Suprapubic skin (tissue), 4 donors: ENCODE results near the gene TMEM178A. TPM values are rescaled to one million over a fixed set of nuclear protein-coding genes. Genes with fewer than 3 reads are reported as not detected.

Experiments
- DNase-seq, 2 donors: peaks; one replicate each; pipeline ENCODE4 v3.0.0-alpha.2; 2019; ENCODE audit warnings: low spot score in 2 of 2
- H3K27ac ChIP-seq: fragments of 200-600 bp; sonication (generic); one replicate; pipeline ENCODE4 v1.5.1; 2019
- H3K27me3 ChIP-seq: fragments of 200-600 bp; sonication (generic); one replicate; pipeline ENCODE4 v1.5.1; 2019
- H3K36me3 ChIP-seq: fragments of 200-600 bp; sonication (generic); one replicate; pipeline ENCODE4 v1.5.1; 2019
- H3K4me1 ChIP-seq: fragments of 200-600 bp; sonication (generic); one replicate; pipeline ENCODE4 v1.5.1; 2019
- H3K4me3 ChIP-seq: fragments of 200-600 bp; sonication (generic); one replicate; pipeline ENCODE4 v1.5.1; 2019; ENCODE audit warnings: mild to moderate bottlenecking
- H3K9me3 ChIP-seq: fragments of 200-600 bp; sonication (generic); one replicate; pipeline ENCODE4 v1.5.1; 2019
- EP300 ChIP-seq: sonication (generic); formaldehyde crosslinking; IDR thresholded peaks from one replicate; pipeline ENCODE4 v1.6.1; 2017; ENCODE audit warnings: antibody characterized with exemption
- POLR2A ChIP-seq, 2 donors: fragments of 450-650 bp; IDR thresholded peaks; one replicate each; pipeline ENCODE4 v1.6.1; 2017; ENCODE audit warnings: antibody characterized with exemption in 2 of 2, mild to moderate bottlenecking in 2 of 2, moderate library complexity in 2 of 2
- POLR2AphosphoS5 ChIP-seq, 3 donors: sonication (generic); formaldehyde crosslinking; IDR thresholded peaks; one replicate each; pipeline ENCODE4 v1.6.1; 2017; ENCODE audit warnings: antibody characterized with exemption in 3 of 3
- WGBS: methylation state at CpG from one replicate; pipeline ENCODE4 v1.1.5; 2018; 5-methylcytosine and 5-hydroxymethylcytosine counted together
- total RNA-seq, 4 donors: library from RNA; depleted of rRNA; stranded (reverse); fragments of >200 nt; gene quantifications; one replicate each; pipeline ENCODE4 v1.1.0, GENCODE V29; 2016
- TF ChIP-seq, protein P1 (sequence below), 2 donors: fragments of 200-600 bp in 1 of 2; fragments of 450-650 bp in 1 of 2; sonication (generic) in 1 of 2; IDR thresholded peaks; one replicate each; pipeline ENCODE4 v1.5.1; 2016 to 2019; ENCODE audit warnings: antibody characterized with exemption in 2 of 2, mild to moderate bottlenecking in 1 of 2, moderate library complexity in 1 of 2

The TMEM178A gene
- total RNA-seq, 4 donors from 2014 or later: 0.68 to 7.4 (median 2.3) TPM

GRCh38 chr2:39684464-39684863, 18.7 kb downstream of the TMEM178A start:
- DNase-seq: no peak
- no peaks in the 10 kb centered on the region for H3K9me3 ChIP-seq
- H3K27me3 ChIP-seq: peaks cover 13% of the 10 kb centered on the region
- H3K4me3 ChIP-seq: no peak overlapping the region
- no peaks in the 10 kb centered on the region for H3K4me1 ChIP-seq
- TF ChIP-seq, protein P1, sequence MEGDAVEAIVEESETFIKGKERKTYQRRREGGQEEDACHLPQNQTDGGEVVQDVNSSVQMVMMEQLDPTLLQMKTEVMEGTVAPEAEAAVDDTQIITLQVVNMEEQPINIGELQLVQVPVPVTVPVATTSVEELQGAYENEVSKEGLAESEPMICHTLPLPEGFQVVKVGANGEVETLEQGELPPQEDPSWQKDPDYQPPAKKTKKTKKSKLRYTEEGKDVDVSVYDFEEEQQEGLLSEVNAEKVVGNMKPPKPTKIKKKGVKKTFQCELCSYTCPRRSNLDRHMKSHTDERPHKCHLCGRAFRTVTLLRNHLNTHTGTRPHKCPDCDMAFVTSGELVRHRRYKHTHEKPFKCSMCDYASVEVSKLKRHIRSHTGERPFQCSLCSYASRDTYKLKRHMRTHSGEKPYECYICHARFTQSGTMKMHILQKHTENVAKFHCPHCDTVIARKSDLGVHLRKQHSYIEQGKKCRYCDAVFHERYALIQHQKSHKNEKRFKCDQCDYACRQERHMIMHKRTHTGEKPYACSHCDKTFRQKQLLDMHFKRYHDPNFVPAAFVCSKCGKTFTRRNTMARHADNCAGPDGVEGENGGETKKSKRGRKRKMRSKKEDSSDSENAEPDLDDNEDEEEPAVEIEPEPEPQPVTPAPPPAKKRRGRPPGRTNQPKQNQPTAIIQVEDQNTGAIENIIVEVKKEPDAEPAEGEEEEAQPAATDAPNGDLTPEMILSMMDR (IDR thresholded peaks at IDR 0.05): no peak
- TF ChIP-seq POLR2A (IDR thresholded peaks at IDR 0.05) (no peak), POLR2AphosphoS5 (IDR thresholded peaks at IDR 0.05) (no peak), EP300 (no peak)
- H3K36me3 ChIP-seq: no peaks in the 10 kb centered on the region
- WGBS: 89% methylated on average over 5 of the region's 5 CpGs
- H3K27ac ChIP-seq: no peak overlapping the region

GRCh38 chr2:39685126-39685525, 19.4 kb downstream of the TMEM178A start:
- TF ChIP-seq, protein P1 (IDR thresholded peaks at IDR 0.05): no peak
- no peak for TF ChIP-seq EP300
- no peak for TF ChIP-seq POLR2A (IDR thresholded peaks at IDR 0.05)
- no peak for TF ChIP-seq POLR2AphosphoS5 (IDR thresholded peaks at IDR 0.05)
- Histone ChIP-seq H3K4me1 (no peaks in the 10 kb centered on the region), H3K27me3 (peaks cover 13% of the 10 kb centered on the region), H3K27ac (no peak overlapping the region), H3K9me3 (no peaks in the 10 kb centered on the region), H3K36me3 (no peaks in the 10 kb centered on the region), H3K4me3 (no peak overlapping the region)
- 100% methylated on average over 1 of the region's 1 CpG for WGBS
- DNase-seq: no peak

DNA sequence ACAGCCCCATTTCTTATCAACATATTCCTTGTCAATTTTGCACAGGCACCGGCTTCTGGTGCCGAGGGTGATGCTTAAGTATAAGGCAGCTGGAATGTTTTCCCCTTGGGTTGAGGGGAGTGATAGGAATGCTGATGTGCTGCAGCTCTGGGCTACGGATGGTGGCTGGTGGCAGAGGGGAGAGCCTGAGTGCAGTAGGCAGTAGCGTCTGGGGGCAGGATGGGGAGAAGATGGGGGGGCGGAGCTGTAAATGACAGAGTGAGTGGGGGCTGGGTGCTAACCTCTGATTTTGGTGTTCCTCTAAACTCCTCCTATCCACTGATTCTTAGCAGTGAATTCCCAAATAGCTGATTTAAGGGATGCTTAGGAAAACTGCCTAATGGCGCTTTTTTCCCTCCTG, 20.7 kb downstream of the TMEM178A start:
- H3K27me3 ChIP-seq: peaks cover 13% of the 10 kb centered on the region
- H3K4me1 ChIP-seq: no peaks in the 10 kb centered on the region
- H3K4me3 ChIP-seq: no peak overlapping the region
- H3K36me3 ChIP-seq: no peaks in the 10 kb centered on the region
- DNase-seq: no peak
- TF ChIP-seq, protein P1 (IDR thresholded peaks at IDR 0.05): no peak
- TF ChIP-seq POLR2AphosphoS5 (IDR thresholded peaks at IDR 0.05): no peak
- TF ChIP-seq POLR2A (IDR thresholded peaks at IDR 0.05): no peak
- TF ChIP-seq EP300: no peak
- no peak overlapping the region for H3K27ac ChIP-seq
- H3K9me3 ChIP-seq: peaks cover 6% of the 10 kb centered on the region
- WGBS: 72% methylated on average over 6 of the region's 6 CpGs

GRCh38 chr2:39688181-39688580, 22.5 kb downstream of the TMEM178A start:
- Histone ChIP-seq H3K27me3 (peaks cover 13% of the 10 kb centered on the region), H3K27ac (no peak overlapping the region), H3K36me3 (no peaks in the 10 kb centered on the region), H3K9me3 (peaks cover 7% of the 10 kb centered on the region), H3K4me1 (no peaks in the 10 kb centered on the region), H3K4me3 (no peak overlapping the region)
- TF ChIP-seq POLR2AphosphoS5 (IDR thresholded peaks at IDR 0.05) (no peak), EP300 (no peak), POLR2A (IDR thresholded peaks at IDR 0.05) (no peak)
- TF ChIP-seq, protein P1 (IDR thresholded peaks at IDR 0.05): no peak
- 71% methylated on average over 2 of the region's 2 CpGs for WGBS
- no peak for DNase-seq

GRCh38 chr2:39689272-39689841, 23.6 kb downstream of the TMEM178A start:
- peaks cover 13% of the 10 kb centered on the region for H3K27me3 ChIP-seq
- H3K36me3 ChIP-seq: no peaks in the 10 kb centered on the region
- H3K4me3 ChIP-seq: no peak overlapping the region
- H3K9me3 ChIP-seq: peaks cover 7% of the 10 kb centered on the region
- H3K4me1 ChIP-seq: no peaks in the 10 kb centered on the region
- TF ChIP-seq POLR2A (IDR thresholded peaks at IDR 0.05): no peak
- no peak for TF ChIP-seq POLR2AphosphoS5 (IDR thresholded peaks at IDR 0.05)
- DNase-seq: no peak
- 88% methylated on average over 1 of the region's 1 CpG for WGBS
- H3K27ac ChIP-seq: no peak overlapping the region

DNA sequence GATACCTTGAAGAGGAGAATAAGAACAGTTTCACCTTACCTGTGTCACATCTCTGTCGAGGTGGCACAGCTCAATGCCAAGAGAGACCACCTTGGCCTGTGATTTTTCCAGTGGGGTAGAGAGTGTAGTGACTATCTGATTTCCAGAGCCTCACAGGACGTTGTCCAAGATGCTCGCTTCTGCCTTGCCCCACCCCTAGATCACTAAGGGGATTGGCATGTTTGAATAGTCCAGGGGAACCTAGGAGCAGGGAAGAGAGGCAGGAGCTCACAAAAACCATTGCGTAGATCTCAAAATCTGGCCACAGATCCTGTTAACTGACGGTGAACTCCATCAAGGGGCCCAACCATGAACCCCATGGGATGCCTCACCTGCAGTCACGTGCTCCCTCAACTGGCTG, 24.2 kb downstream of the TMEM178A start:
- H3K4me1 ChIP-seq: no peaks in the 10 kb centered on the region
- peaks cover 7% of the 10 kb centered on the region for H3K9me3 ChIP-seq
- 90% methylated on average over 6 of the region's 6 CpGs for WGBS
- TF ChIP-seq POLR2A (IDR thresholded peaks at IDR 0.05) (no peak), POLR2AphosphoS5 (IDR thresholded peaks at IDR 0.05) (no peak), EP300 (no peak)
- TF ChIP-seq, protein P1 (IDR thresholded peaks at IDR 0.05): no peak
- H3K27ac ChIP-seq: no peak overlapping the region
- H3K36me3 ChIP-seq: no peaks in the 10 kb centered on the region
- no peak overlapping the region for H3K4me3 ChIP-seq
- peaks cover 11% of the 10 kb centered on the region for H3K27me3 ChIP-seq
- DNase-seq: no peak
